SK-N-SH treated with all-trans-retinoic acid at 6 μM for 48 hours (cell line): ENCODE measurements around the gene HTR1A.

Experiments
- ATAC-seq: fragments of 200-7000 bp; cut with Tn5 transposase; 3 replicates; pipeline ENCODE4 v1.9.1; 2020; ENCODE audit warnings: mild to moderate bottlenecking, moderate library complexity
- BACH2 ChIP-seq: fragments of 250-450 bp; sonication (Bioruptor Pico); IDR thresholded peaks from 2 replicates; pipeline ENCODE4 v1.9.0; 2021; ENCODE audit warnings: mild to moderate bottlenecking, borderline replicate concordance
- CSDC2 ChIP-seq: fragments of 250-450 bp; sonication (Bioruptor Pico); IDR thresholded peaks from 2 replicates; pipeline ENCODE4 v1.5.0; 2020; ENCODE audit warnings: mild to moderate bottlenecking, moderate library complexity
- GLIS3 ChIP-seq: fragments of 250-450 bp; sonication (Bioruptor Pico); IDR thresholded peaks from 2 replicates; pipeline ENCODE4 v1.5.0; 2020; ENCODE audit warnings: mild to moderate bottlenecking, moderate library complexity
- OSR1 ChIP-seq: fragments of 250-450 bp; sonication (Bioruptor Pico); IDR thresholded peaks from 2 replicates; pipeline ENCODE4 v1.8.0; 2022; ENCODE audit warnings: moderate library complexity, mild to moderate bottlenecking, inconsistent platforms
- PATZ1 ChIP-seq: fragments of 250-450 bp; sonication (Bioruptor Pico); IDR thresholded peaks from 2 replicates; pipeline ENCODE4 v1.8.0; 2020; ENCODE audit warnings: mild to moderate bottlenecking, moderate library complexity, borderline replicate concordance
- POU6F1 ChIP-seq: fragments of 250-450 bp; sonication (Bioruptor Pico); IDR thresholded peaks from 2 replicates; pipeline ENCODE4 v1.8.0; 2021; ENCODE audit warnings: low read depth, mild to moderate bottlenecking, moderate library complexity, borderline replicate concordance
- PPARA ChIP-seq: fragments of 250-450 bp; sonication (Bioruptor Pico); IDR thresholded peaks from 2 replicates; pipeline ENCODE4 v1.5.0; 2020; ENCODE audit warnings: mild to moderate bottlenecking, borderline replicate concordance
- RARB ChIP-seq: fragments of 250-450 bp; sonication (Bioruptor Pico); IDR thresholded peaks from 2 replicates; pipeline ENCODE4 v1.8.0; 2021; ENCODE audit warnings: mild to moderate bottlenecking, moderate library complexity
- SNAI2 ChIP-seq: fragments of 250-450 bp; sonication (Bioruptor Pico); IDR thresholded peaks from 2 replicates; pipeline ENCODE4 v1.5.0; 2020; ENCODE audit warnings: mild to moderate bottlenecking, moderate library complexity
- TOX ChIP-seq: fragments of 250-450 bp; sonication (Bioruptor Pico); IDR thresholded peaks from 2 replicates; pipeline ENCODE4 v1.8.0; 2021; ENCODE audit warnings: mild to moderate bottlenecking, moderate library complexity, borderline replicate concordance
- ZFP3 ChIP-seq: fragments of 250-450 bp; sonication (Bioruptor Pico); IDR thresholded peaks from 2 replicates; pipeline ENCODE4 v1.5.0; 2020; ENCODE audit warnings: mild to moderate bottlenecking, moderate library complexity
- ZFP30 ChIP-seq: fragments of 450-650 bp; formaldehyde crosslinking; IDR thresholded peaks from 2 replicates; pipeline ENCODE4 v1.5.0; 2022; ENCODE audit warnings: mild to moderate bottlenecking, moderate library complexity
- ZNF565 ChIP-seq: fragments of 450-650 bp; formaldehyde crosslinking; conservative IDR thresholded peaks from 2 replicates; pipeline ENCODE4 v1.5.0; 2020; ENCODE audit warnings: low read depth, mild to moderate bottlenecking, moderate library complexity
- ZNF70 ChIP-seq: fragments of 450-650 bp; formaldehyde crosslinking; IDR thresholded peaks from 2 replicates; pipeline ENCODE4 v1.5.0; 2020; ENCODE audit warnings: mild to moderate bottlenecking, moderate library complexity
- TF ChIP-seq, protein P1 (sequence below): fragments of 250-450 bp; sonication (Bioruptor Pico); IDR thresholded peaks from 2 replicates; pipeline ENCODE4 v1.5.0; 2020; ENCODE audit warnings: mild to moderate bottlenecking, moderate library complexity
- TF ChIP-seq, protein P2 (sequence below): fragments of 250-450 bp; sonication (Bioruptor Pico); IDR thresholded peaks from 2 replicates; pipeline ENCODE4 v1.5.1; 2021; ENCODE audit warnings: mild to moderate bottlenecking, moderate library complexity
- TF ChIP-seq, protein P3 (sequence below): fragments of 250-450 bp; sonication (Bioruptor Pico); IDR thresholded peaks from 2 replicates; pipeline ENCODE4 v1.5.1; 2020; ENCODE audit warnings: low read depth, mild to moderate bottlenecking, moderate library complexity

HTR1A gene

GRCh38 chr5:63928451-63928850 lies 33.8 kb downstream of the HTR1A start (continued):
- TF ChIP-seq, protein P1, sequence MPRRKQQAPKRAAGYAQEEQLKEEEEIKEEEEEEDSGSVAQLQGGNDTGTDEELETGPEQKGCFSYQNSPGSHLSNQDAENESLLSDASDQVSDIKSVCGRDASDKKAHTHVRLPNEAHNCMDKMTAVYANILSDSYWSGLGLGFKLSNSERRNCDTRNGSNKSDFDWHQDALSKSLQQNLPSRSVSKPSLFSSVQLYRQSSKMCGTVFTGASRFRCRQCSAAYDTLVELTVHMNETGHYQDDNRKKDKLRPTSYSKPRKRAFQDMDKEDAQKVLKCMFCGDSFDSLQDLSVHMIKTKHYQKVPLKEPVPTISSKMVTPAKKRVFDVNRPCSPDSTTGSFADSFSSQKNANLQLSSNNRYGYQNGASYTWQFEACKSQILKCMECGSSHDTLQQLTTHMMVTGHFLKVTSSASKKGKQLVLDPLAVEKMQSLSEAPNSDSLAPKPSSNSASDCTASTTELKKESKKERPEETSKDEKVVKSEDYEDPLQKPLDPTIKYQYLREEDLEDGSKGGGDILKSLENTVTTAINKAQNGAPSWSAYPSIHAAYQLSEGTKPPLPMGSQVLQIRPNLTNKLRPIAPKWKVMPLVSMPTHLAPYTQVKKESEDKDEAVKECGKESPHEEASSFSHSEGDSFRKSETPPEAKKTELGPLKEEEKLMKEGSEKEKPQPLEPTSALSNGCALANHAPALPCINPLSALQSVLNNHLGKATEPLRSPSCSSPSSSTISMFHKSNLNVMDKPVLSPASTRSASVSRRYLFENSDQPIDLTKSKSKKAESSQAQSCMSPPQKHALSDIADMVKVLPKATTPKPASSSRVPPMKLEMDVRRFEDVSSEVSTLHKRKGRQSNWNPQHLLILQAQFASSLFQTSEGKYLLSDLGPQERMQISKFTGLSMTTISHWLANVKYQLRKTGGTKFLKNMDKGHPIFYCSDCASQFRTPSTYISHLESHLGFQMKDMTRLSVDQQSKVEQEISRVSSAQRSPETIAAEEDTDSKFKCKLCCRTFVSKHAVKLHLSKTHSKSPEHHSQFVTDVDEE (CRISPR knock-in tag): no peak
- TF ChIP-seq PPARA (CRISPR knock-in tag): no peak
- no peak for TF ChIP-seq BACH2 (CRISPR knock-in tag)
- no peak for TF ChIP-seq RARB (CRISPR knock-in tag)

GRCh38 chr5:63923914-63924313 lies 38.3 kb downstream of the HTR1A start:
- TF ChIP-seq, protein P2, sequence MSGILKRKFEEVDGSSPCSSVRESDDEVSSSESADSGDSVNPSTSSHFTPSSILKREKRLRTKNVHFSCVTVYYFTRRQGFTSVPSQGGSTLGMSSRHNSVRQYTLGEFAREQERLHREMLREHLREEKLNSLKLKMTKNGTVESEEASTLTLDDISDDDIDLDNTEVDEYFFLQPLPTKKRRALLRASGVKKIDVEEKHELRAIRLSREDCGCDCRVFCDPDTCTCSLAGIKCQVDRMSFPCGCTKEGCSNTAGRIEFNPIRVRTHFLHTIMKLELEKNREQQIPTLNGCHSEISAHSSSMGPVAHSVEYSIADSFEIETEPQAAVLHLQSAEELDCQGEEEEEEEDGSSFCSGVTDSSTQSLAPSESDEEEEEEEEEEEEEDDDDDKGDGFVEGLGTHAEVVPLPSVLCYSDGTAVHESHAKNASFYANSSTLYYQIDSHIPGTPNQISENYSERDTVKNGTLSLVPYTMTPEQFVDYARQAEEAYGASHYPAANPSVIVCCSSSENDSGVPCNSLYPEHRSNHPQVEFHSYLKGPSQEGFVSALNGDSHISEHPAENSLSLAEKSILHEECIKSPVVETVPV (CRISPR knock-in tag): no peak
- no peak for TF ChIP-seq OSR1
- TF ChIP-seq ZNF70 (CRISPR knock-in tag): no peak
- TF ChIP-seq SNAI2 (CRISPR knock-in tag): no peak
- TF ChIP-seq RARB (CRISPR knock-in tag): no peak
- TF ChIP-seq, protein P3, sequence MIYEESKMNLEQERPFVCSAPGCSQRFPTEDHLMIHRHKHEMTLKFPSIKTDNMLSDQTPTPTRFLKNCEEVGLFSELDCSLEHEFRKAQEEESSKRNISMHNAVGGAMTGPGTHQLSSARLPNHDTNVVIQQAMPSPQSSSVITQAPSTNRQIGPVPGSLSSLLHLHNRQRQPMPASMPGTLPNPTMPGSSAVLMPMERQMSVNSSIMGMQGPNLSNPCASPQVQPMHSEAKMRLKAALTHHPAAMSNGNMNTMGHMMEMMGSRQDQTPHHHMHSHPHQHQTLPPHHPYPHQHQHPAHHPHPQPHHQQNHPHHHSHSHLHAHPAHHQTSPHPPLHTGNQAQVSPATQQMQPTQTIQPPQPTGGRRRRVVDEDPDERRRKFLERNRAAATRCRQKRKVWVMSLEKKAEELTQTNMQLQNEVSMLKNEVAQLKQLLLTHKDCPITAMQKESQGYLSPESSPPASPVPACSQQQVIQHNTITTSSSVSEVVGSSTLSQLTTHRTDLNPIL: no peak
- no peak for TF ChIP-seq PATZ1 (CRISPR knock-in tag)
- no peak for TF ChIP-seq ZFP3
- TF ChIP-seq TOX: no peak
- no peak for TF ChIP-seq CSDC2
- TF ChIP-seq, protein P1 (CRISPR knock-in tag): no peak
- TF ChIP-seq GLIS3 (CRISPR knock-in tag): no peak
- ATAC-seq: no peak

GRCh38 chr5:63919763-63920478 lies 42.3 kb downstream of the HTR1A start:
- ATAC-seq: no peak
- TF ChIP-seq ZFP30 (CRISPR knock-in tag) (no peak), ZFP3 (no peak), CSDC2 (no peak), ZNF565 (CRISPR knock-in tag) (no peak)
- TF ChIP-seq, all 23 proteins: peak for 0

GRCh38 chr5:63916786-63917185 lies 45.5 kb downstream of the HTR1A start:
- ATAC-seq: no peak
- TF ChIP-seq PPARA (CRISPR knock-in tag) (no peak), POU6F1 (no peak), RARB (CRISPR knock-in tag) (no peak), SNAI2 (CRISPR knock-in tag) (no peak)
- TF ChIP-seq, protein P3: no peak
- TF ChIP-seq, protein P2 (CRISPR knock-in tag): no peak
